ENCODE results near the gene FUT9.

Gene FUT9

DNA sequence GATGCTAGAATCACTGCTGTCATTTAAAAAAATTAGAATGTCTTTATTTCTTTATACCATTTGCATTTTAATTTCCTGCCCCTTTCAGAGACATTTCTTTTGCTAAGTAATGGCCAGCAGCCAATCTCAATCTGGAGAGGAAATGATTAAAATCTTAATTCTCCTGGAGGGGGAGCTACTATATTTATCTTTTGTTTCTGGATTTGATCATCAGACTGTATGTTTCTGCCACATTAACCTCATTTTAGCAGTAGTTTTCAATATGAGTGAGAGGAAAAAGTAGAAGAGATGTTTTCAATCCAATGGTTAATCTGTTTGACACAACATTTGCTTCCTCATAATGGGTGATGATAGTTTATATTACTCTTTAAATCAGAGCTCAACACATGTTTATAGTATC is 138.0 kb downstream of the FUT9 start:
- Histone ChIP-seq H3K4me3 (ENCODE audit: low read depth, low read length) (no peak overlapping the region), H3K9me3 (ENCODE audit: control insufficient read depth, low read length) (no peaks in the 10 kb centered on the region), H3K9ac (no peak overlapping the region), H3K4me2 (ENCODE audit: low read length) (no peak overlapping the region), H3K79me2 (no peaks in the 10 kb centered on the region), H3K27ac (no peak overlapping the region), H3K27me3 (ENCODE audit: control insufficient read depth, insufficient read depth, low read length) (no peaks in the 10 kb centered on the region), H3K4me1 (no peaks in the 10 kb centered on the region), H3K36me3 (ENCODE audit: control insufficient read depth, insufficient read depth, low read length) (no peaks in the 10 kb centered on the region), H2AFZ (no peak overlapping the region)
- TF ChIP-seq, protein P1, sequence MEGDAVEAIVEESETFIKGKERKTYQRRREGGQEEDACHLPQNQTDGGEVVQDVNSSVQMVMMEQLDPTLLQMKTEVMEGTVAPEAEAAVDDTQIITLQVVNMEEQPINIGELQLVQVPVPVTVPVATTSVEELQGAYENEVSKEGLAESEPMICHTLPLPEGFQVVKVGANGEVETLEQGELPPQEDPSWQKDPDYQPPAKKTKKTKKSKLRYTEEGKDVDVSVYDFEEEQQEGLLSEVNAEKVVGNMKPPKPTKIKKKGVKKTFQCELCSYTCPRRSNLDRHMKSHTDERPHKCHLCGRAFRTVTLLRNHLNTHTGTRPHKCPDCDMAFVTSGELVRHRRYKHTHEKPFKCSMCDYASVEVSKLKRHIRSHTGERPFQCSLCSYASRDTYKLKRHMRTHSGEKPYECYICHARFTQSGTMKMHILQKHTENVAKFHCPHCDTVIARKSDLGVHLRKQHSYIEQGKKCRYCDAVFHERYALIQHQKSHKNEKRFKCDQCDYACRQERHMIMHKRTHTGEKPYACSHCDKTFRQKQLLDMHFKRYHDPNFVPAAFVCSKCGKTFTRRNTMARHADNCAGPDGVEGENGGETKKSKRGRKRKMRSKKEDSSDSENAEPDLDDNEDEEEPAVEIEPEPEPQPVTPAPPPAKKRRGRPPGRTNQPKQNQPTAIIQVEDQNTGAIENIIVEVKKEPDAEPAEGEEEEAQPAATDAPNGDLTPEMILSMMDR (IDR thresholded peaks at IDR 0.05) = no peak

DNA sequence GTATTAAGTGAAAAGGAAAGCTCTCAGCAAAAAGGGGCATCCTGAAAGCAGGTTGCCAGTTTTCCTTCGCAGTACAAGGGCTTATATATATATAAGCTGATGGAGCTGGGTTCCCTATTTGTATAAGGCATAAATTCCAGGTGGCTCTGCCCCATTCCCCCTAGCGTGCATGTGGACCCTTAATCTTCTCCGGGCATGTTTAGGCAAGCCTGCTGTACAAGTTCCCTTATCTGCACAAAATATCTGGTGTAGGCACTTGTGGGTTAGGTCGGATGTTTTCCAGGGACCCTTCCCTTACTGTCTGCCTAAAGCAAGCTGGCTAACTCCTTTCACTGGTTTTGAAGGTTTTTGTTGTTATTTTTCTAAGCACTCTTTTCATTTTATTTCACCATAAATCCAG is 140.7 kb downstream of the FUT9 start:
- no peaks in the 10 kb centered on the region for H3K9me3 ChIP-seq (ENCODE audit: control insufficient read depth, low read length)
- no peaks in the 10 kb centered on the region for H3K4me1 ChIP-seq
- no peak overlapping the region for H3K9ac ChIP-seq
- H3K36me3 ChIP-seq (ENCODE audit: control insufficient read depth, insufficient read depth, low read length) = no peaks in the 10 kb centered on the region
- H3K79me2 ChIP-seq = no peaks in the 10 kb centered on the region
- H3K27me3 ChIP-seq (ENCODE audit: control insufficient read depth, insufficient read depth, low read length) = no peaks in the 10 kb centered on the region
- peak overlapping the region; percentile 5 for H3K4me3 ChIP-seq (ENCODE audit: low read depth, low read length)
- peak overlapping the region; percentile 44 for H3K4me2 ChIP-seq (ENCODE audit: low read length)
- TF ChIP-seq, protein P1 (IDR thresholded peaks at IDR 0.05) = no peak
- no peak overlapping the region for H3K27ac ChIP-seq
- H2AFZ ChIP-seq = no peak overlapping the region

DNA sequence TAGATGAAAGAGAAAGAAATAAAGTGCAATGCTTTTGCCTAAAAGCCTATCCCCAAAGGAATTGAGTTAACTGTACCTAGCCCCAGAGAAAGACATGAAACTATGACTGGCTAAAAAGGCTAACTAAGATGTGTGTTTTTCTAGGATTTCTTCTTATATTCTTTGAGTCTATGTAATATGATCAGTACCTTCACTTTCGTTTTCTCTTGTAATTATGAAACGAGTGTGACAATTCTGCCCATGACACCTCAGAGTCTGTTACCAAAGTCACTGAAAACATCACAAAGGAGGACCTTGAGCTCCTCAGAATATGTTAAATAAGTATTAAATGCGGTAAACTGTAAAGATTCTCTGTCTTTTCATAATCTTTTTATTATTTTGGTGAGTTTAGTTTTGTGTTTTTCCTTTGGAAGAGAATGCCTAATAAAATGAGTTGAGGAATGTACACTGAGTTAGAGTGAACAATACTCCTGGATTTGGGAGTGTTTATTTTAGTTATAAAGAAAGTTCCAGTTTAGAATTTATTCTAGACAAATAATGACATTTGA is 141.3 kb downstream of the FUT9 start:
- H2AFZ ChIP-seq = peak overlapping the region; percentile 16
- H3K4me3 ChIP-seq (ENCODE audit: low read depth, low read length) = peak overlapping the region; percentile 5
- H3K4me2 ChIP-seq (ENCODE audit: low read length) = peak overlapping the region; percentile 44
- H3K36me3 ChIP-seq (ENCODE audit: control insufficient read depth, insufficient read depth, low read length) = no peaks in the 10 kb centered on the region
- TF ChIP-seq, protein P1 (IDR thresholded peaks at IDR 0.05) = no peak
- no peaks in the 10 kb centered on the region for H3K9me3 ChIP-seq (ENCODE audit: control insufficient read depth, low read length)
- no peak overlapping the region for H3K27ac ChIP-seq
- H3K9ac ChIP-seq = no peak overlapping the region
- no peaks in the 10 kb centered on the region for H3K27me3 ChIP-seq (ENCODE audit: control insufficient read depth, insufficient read depth, low read length)
- no peaks in the 10 kb centered on the region for H3K4me1 ChIP-seq
- H3K79me2 ChIP-seq = no peaks in the 10 kb centered on the region

DNA sequence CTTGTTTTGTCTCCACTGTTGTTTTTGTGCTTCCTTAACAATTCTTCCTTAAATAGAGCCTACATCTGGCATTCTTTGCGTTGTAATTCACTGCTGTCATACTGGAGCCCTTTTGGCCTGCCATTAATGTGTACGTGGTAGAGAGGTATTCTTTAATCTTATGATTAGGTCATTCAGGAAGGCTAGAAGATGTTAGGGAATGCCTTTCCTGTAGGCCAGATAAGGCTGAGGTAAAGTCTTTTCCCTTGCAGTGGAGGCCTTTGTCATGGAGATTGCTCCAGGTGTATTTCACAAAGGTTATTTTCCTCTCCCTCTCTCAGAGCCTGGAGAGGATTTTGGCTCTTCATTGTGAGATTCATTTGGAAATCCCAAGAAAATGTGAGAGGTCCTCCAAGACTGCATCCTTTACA is 146.9 kb downstream of the FUT9 start:
- Histone ChIP-seq H3K27ac (no peak overlapping the region), H3K79me2 (no peaks in the 10 kb centered on the region), H3K4me3 (ENCODE audit: low read depth, low read length) (no peak overlapping the region), H3K4me1 (no peaks in the 10 kb centered on the region), H3K36me3 (ENCODE audit: control insufficient read depth, insufficient read depth, low read length) (no peaks in the 10 kb centered on the region), H2AFZ (no peak overlapping the region), H3K4me2 (ENCODE audit: low read length) (no peak overlapping the region), H3K9me3 (ENCODE audit: control insufficient read depth, low read length) (no peaks in the 10 kb centered on the region), H3K27me3 (ENCODE audit: control insufficient read depth, insufficient read depth, low read length) (no peaks in the 10 kb centered on the region), H3K9ac (no peak overlapping the region)
- TF ChIP-seq, protein P1 (IDR thresholded peaks at IDR 0.05) = no peak

DNA sequence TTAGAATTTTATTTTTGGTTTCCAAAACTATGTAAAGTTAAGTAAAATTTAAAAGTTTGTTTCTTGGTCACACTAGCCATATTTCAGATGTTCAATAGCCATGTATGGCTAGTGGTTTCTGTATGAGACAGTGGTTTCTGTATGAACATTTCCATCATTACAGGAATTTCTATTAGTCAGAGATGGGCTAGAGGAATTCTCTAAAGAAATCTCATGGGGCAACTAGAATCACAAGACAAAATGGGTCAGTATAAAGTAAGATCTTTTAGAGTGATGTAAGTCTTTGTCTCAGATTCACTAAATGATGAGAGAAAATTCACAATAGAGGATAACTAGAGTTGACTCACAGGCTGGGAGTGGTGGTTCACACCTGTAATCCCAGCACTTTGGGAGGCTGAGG is 149.0 kb downstream of the FUT9 start:
- no peaks in the 10 kb centered on the region for H3K27me3 ChIP-seq (ENCODE audit: control insufficient read depth, insufficient read depth, low read length)
- TF ChIP-seq, protein P1 (IDR thresholded peaks at IDR 0.05) = no peak
- no peaks in the 10 kb centered on the region for H3K4me1 ChIP-seq
- no peak overlapping the region for H3K4me2 ChIP-seq (ENCODE audit: low read length)
- no peaks in the 10 kb centered on the region for H3K9me3 ChIP-seq (ENCODE audit: control insufficient read depth, low read length)
- H3K27ac ChIP-seq = no peak overlapping the region
- H2AFZ ChIP-seq = no peak overlapping the region
- H3K36me3 ChIP-seq (ENCODE audit: control insufficient read depth, insufficient read depth, low read length) = no peaks in the 10 kb centered on the region
- no peak overlapping the region for H3K9ac ChIP-seq
- no peaks in the 10 kb centered on the region for H3K79me2 ChIP-seq
- no peak overlapping the region for H3K4me3 ChIP-seq (ENCODE audit: low read depth, low read length)
